ENCODE measurements around the gene RERE.

GRCh38 chr1:8651236-8651890 lies 166.1 kb downstream of the RERE start:
- TF ChIP-seq, protein P1, sequence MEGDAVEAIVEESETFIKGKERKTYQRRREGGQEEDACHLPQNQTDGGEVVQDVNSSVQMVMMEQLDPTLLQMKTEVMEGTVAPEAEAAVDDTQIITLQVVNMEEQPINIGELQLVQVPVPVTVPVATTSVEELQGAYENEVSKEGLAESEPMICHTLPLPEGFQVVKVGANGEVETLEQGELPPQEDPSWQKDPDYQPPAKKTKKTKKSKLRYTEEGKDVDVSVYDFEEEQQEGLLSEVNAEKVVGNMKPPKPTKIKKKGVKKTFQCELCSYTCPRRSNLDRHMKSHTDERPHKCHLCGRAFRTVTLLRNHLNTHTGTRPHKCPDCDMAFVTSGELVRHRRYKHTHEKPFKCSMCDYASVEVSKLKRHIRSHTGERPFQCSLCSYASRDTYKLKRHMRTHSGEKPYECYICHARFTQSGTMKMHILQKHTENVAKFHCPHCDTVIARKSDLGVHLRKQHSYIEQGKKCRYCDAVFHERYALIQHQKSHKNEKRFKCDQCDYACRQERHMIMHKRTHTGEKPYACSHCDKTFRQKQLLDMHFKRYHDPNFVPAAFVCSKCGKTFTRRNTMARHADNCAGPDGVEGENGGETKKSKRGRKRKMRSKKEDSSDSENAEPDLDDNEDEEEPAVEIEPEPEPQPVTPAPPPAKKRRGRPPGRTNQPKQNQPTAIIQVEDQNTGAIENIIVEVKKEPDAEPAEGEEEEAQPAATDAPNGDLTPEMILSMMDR (IDR thresholded peaks at IDR 0.05; ENCODE audit: insufficient read depth, low read depth, low read length), result no peak
- no peak for TF ChIP-seq EZH2 (IDR thresholded peaks at IDR 0.05; ENCODE audit: insufficient read depth, low read length)
